A549 (cell line): Measurements from ENCODE around the gene DLGAP1. TPM values are rescaled to one million over a fixed set of nuclear protein-coding genes. Genes with fewer than 3 reads are reported as not detected.

Experiments
- ATAC-seq, 2 experiments: fragments of 200-7000 bp in 1 of 2; fragments of >200 bp in 1 of 2; cut with Nextera tagmentation in 1 of 2; cut with Tn5 transposase in 1 of 2; 3 replicates each; pipeline versions ENCODE4 v1.8.0 to v1.9.1; 2018 to 2020; ENCODE audit warnings: mild to moderate bottlenecking in 1 of 2, moderate library complexity in 1 of 2
- CTCF ChIA-PET: fragments of 300-600 bp; sonication (Branson Sonifier 250); formaldehyde crosslinking; extraction: SDS; loops from one replicate; lab custom pipeline; 2021; ENCODE audit warnings: antibody characterized with exemption, inconsistent platforms; lab: Yijun Ruan, JAX
- POLR2A ChIA-PET: fragments of 350-600 bp; formaldehyde crosslinking; extraction: SDS; loops from one replicate; lab custom pipeline; 2021; ENCODE audit warnings: antibody characterized with exemption, inconsistent platforms; lab: Yijun Ruan, JAX
- DNase-seq, 2 experiments: peaks; one replicate each; pipeline versions ENCODE4 v3.0.0 to v3.0.0-alpha.2; 2011 to 2016; ENCODE audit warnings: low read depth in 1 of 2, low spot score in 1 of 2
- FAIRE-seq: peaks from 2 replicates; lab custom pipeline; 2011; peaks lifted over from hg19 to GRCh38; lab: Jason Lieb, UNC
- H3K27ac ChIP-seq, 2 experiments: fragments of >200 bp; sonication (Bioruptor Twin); formaldehyde crosslinking; 3 replicates each; pipeline ENCODE4 v1.5.1; 2016 to 2017
- H3K4me1 ChIP-seq: fragments of >200 bp; sonication (Bioruptor Twin); formaldehyde crosslinking; 3 replicates; pipeline ENCODE4 v1.6.1; 2016
- H3K4me2 ChIP-seq: fragments of >200 bp; sonication (Bioruptor Twin); formaldehyde crosslinking; 3 replicates; pipeline ENCODE4 v1.6.1; 2016
- H3K4me3 ChIP-seq: fragments of >200 bp; sonication (Bioruptor Twin); formaldehyde crosslinking; 3 replicates; pipeline ENCODE4 v1.5.1; 2016
- H3K9me3 ChIP-seq: fragments of >200 bp; sonication (Bioruptor Twin); formaldehyde crosslinking; 3 replicates; pipeline ENCODE4 v1.6.1; 2016
- CEBPB ChIP-seq, 2 experiments: fragments of >200 bp in 1 of 2; sonication (Bioruptor Twin) in 1 of 2; formaldehyde crosslinking in 1 of 2; IDR thresholded peaks; 2 replicates each; pipeline ENCODE4 v1.6.1; 2012 to 2016
- EHF ChIP-seq: fragments of 250-450 bp; sonication (Bioruptor Pico); IDR thresholded peaks from 2 replicates; pipeline ENCODE4 v1.5.0; 2020; ENCODE audit warnings: mild to moderate bottlenecking
- EHMT2 ChIP-seq: fragments of 200-600 bp; sonication (generic); IDR thresholded peaks from 2 replicates; pipeline ENCODE4 v1.6.1; 2016; ENCODE audit warnings: antibody characterized with exemption, low read depth, mild to moderate bottlenecking, moderate library complexity
- EP300 ChIP-seq, 2 experiments: fragments of >200 bp; sonication (Bioruptor Twin); formaldehyde crosslinking; IDR thresholded peaks; 2 replicates in 1 of 2; 3 replicates in 1 of 2; pipeline ENCODE4 v1.6.1; 2016 to 2017
- GATA3 ChIP-seq: IDR thresholded peaks from 2 replicates; pipeline ENCODE4 v1.6.1; 2012; ENCODE audit warnings: borderline replicate concordance
- HOXB13 ChIP-seq: fragments of 250-450 bp; sonication (Bioruptor Pico); IDR thresholded peaks from 2 replicates; pipeline ENCODE4 v1.5.0; 2020; ENCODE audit warnings: low read depth, mild to moderate bottlenecking, moderate library complexity
- HOXB5 ChIP-seq: fragments of 250-450 bp; sonication (Bioruptor Pico); IDR thresholded peaks from 2 replicates; pipeline ENCODE4 v1.5.0; 2020; ENCODE audit warnings: mild to moderate bottlenecking, moderate library complexity
- JUNB ChIP-seq: fragments of >200 bp; sonication (Bioruptor Twin); formaldehyde crosslinking; IDR thresholded peaks from 2 replicates; pipeline ENCODE4 v1.6.1; 2016
- KDM1A ChIP-seq: fragments of 200-600 bp; sonication (generic); IDR thresholded peaks from 2 replicates; pipeline ENCODE4 v1.6.1; 2016; ENCODE audit warnings: low read depth, mild to moderate bottlenecking
- KDM5A ChIP-seq: fragments of 200-600 bp; sonication (generic); IDR thresholded peaks from 2 replicates; pipeline ENCODE4 v1.6.1; 2016; ENCODE audit warnings: antibody characterized with exemption, mild to moderate bottlenecking
- MAZ ChIP-seq: fragments of 150-350 bp; IDR thresholded peaks from 2 replicates; pipeline ENCODE4 v1.6.1; 2014; ENCODE audit warnings: antibody characterized with exemption, low read depth, low read length, borderline replicate concordance
- NR3C1 ChIP-seq: fragments of >200 bp; sonication (Bioruptor Twin); formaldehyde crosslinking; IDR thresholded peaks from 3 replicates; pipeline ENCODE4 v1.6.1; 2017
- RNF2 ChIP-seq: fragments of 200-600 bp; sonication (generic); IDR thresholded peaks from 2 replicates; pipeline ENCODE4 v1.6.1; 2016; ENCODE audit warnings: low read depth, mild to moderate bottlenecking, antibody characterized with exemption, moderate library complexity, borderline replicate concordance
- SMC3 ChIP-seq: fragments of >200 bp; sonication (Bioruptor Twin); formaldehyde crosslinking; IDR thresholded peaks from 3 replicates; pipeline ENCODE4 v1.6.1; 2018; ENCODE audit warnings: inconsistent platforms
- TFCP2L1 ChIP-seq: fragments of 250-450 bp; sonication (Bioruptor Pico); IDR thresholded peaks from 2 replicates; pipeline ENCODE4 v1.5.0; 2021; ENCODE audit warnings: mild to moderate bottlenecking
- ZNF302 ChIP-seq: fragments of 250-450 bp; sonication (Bioruptor Pico); IDR thresholded peaks from 2 replicates; pipeline ENCODE4 v1.9.0; 2021; ENCODE audit warnings: inconsistent platforms, mild to moderate bottlenecking, moderate library complexity
- ZSCAN20 ChIP-seq: fragments of 250-450 bp; sonication (Bioruptor Pico); IDR thresholded peaks from 2 replicates; pipeline ENCODE4 v1.8.0; 2022; ENCODE audit warnings: mild to moderate bottlenecking, moderate library complexity
- WGBS: methylation state at CpG from one replicate; pipeline ENCODE4 v1.1.6; 2017; ENCODE audit errors: missing lambda C conversion rate; 5-methylcytosine and 5-hydroxymethylcytosine counted together
- polyA plus RNA-seq, 4 experiments: library from polyadenylated mRNA; depleted of rRNA in 3 of 4; stranded (reverse); fragments of >200 nt; fragmentation: RNase III in 1 of 4; extraction: RNeasy Plus Mini Kit Qiagen cat#74134 plus additional on column Dnase treatment in 1 of 4; gene quantifications; 2 replicates in 3 of 4; 3 replicates in 1 of 4; pipeline ENCODE4 v1.2.3, GENCODE V29; 2011 to 2017
- TF ChIP-seq, protein P1 (sequence below): fragments of >200 bp; sonication (Bioruptor Twin); formaldehyde crosslinking; IDR thresholded peaks from 2 replicates; pipeline ENCODE4 v1.6.1; 2016
- TF ChIP-seq, protein P2 (sequence below): fragments of 450-650 bp; IDR thresholded peaks from 2 replicates; pipeline ENCODE4 v1.6.1; 2014; ENCODE audit warnings: antibody characterized with exemption
- TF ChIP-seq, protein P3 (sequence below): IDR thresholded peaks from 2 replicates; pipeline ENCODE4 v1.6.1; 2012
- TF ChIP-seq, protein P4 (sequence below): fragments of 150-350 bp; IDR thresholded peaks from 2 replicates; pipeline ENCODE4 v1.6.1; 2014; ENCODE audit warnings: low read depth, mild to moderate bottlenecking, low read length
- TF ChIP-seq, protein P5 (sequence below): fragments of >200 bp; sonication (Bioruptor Twin); formaldehyde crosslinking; IDR thresholded peaks from 3 replicates; pipeline ENCODE4 v1.6.1; 2016
- TF ChIP-seq, protein P6 (sequence below): IDR thresholded peaks from 2 replicates; pipeline ENCODE4 v1.6.1; 2012; ENCODE audit warnings: low read depth, borderline replicate concordance
- TF ChIP-seq, protein P7 (sequence below): IDR thresholded peaks from 2 replicates; pipeline ENCODE4 v1.6.1; 2012

DLGAP1 gene
- polyA plus RNA-seq, 2 of the 4 experiments (the other 2 are of a cell fraction): 0.04 to 0.12 TPM

DNA sequence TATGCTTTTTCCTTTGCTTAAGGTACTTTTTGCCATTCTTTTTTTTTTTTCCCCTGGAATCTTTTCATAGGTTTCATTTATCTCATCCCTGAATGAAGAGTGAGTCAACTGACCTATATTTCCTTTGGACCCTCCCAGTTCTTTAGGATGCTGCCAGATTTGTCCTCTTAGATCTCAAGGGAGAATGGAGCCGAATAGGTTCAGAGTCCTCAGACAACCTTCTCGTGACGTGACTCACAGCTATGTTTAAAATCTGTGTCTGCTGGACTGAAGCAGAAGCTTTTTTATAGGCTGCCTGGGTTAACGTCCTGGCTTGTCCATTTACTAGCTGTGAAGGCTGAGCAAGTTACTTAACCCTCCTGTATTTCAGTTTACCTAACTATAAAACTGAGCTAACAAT is 358.6 kb downstream of the DLGAP1 start:
- FAIRE-seq (no peak), ATAC-seq (no peak; a peak in 1 of 6 replicates), DNase-seq (peak in 1 of 2 experiments; percentile 21)
- ChIA-PET CTCF (interaction anchor here (3.6 kb wide), 1 partner anchor 10 kb away, joined by 25 read pairs; no protein-coding TSS in a partner anchor), POLR2A (no interaction called here)
- H3K9me3 ChIP-seq: no peaks in the 10 kb centered on the region
- TF ChIP-seq, protein P1, sequence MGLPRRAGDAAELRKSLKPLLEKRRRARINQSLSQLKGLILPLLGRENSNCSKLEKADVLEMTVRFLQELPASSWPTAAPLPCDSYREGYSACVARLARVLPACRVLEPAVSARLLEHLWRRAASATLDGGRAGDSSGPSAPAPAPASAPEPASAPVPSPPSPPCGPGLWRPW: no peak
- TF ChIP-seq RNF2 (no peak), EHMT2 (no peak), ZSCAN20 (CRISPR knock-in tag) (no peak)
- TF ChIP-seq, protein P2, sequence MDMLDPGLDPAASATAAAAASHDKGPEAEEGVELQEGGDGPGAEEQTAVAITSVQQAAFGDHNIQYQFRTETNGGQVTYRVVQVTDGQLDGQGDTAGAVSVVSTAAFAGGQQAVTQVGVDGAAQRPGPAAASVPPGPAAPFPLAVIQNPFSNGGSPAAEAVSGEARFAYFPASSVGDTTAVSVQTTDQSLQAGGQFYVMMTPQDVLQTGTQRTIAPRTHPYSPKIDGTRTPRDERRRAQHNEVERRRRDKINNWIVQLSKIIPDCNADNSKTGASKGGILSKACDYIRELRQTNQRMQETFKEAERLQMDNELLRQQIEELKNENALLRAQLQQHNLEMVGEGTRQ: no peak
- no peak overlapping the region for H3K4me3 ChIP-seq
- H3K27ac ChIP-seq: no peak overlapping the region
- H3K4me2 ChIP-seq: no peak overlapping the region
- H3K4me1 ChIP-seq: no peaks in the 10 kb centered on the region
- WGBS: 6% methylated on average over 4 of the region's 4 CpGs

DNA sequence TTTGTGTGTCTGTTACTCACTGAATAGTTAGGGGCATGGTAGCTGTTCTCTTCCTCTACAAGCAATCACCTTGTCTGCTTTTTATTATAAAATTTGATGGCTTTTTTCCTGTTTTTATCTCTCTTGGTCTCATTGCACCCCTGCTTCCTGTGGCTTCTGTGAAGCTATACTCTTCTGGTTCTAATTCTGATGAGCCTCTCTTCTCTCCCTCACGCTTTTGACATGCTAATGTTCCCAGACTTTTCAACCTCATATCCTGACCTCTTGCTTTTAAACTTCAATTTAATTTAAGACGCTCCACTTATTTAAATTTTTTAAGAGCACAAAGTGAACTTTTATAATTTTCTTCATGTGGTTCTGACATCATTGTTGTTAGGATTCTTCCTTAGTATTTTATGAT is 361.4 kb downstream of the DLGAP1 start:
- Histone ChIP-seq H3K27ac (no peak overlapping the region), H3K9me3 (no peaks in the 10 kb centered on the region), H3K4me1 (no peaks in the 10 kb centered on the region), H3K4me2 (no peak overlapping the region), H3K4me3 (no peak overlapping the region)
- ChIA-PET POLR2A (no interaction called here), CTCF (interaction anchor here (2.1 kb wide), 1 partner anchor 13 kb away, joined by 6 read pairs; no protein-coding TSS in a partner anchor)
- WGBS: 39% methylated on average over 2 of the region's 2 CpGs
- no peak for DNase-seq
- ATAC-seq: no peak
- TF ChIP-seq KDM1A (no peak), TFCP2L1 (CRISPR knock-in tag) (no peak), NR3C1 (no peak), HOXB13 (CRISPR knock-in tag) (no peak), JUNB (no peak), SMC3 (no peak), KDM5A (no peak), EHF (CRISPR knock-in tag) (no peak), MAZ (no peak), HOXB5 (CRISPR knock-in tag) (no peak), EP300 (IDR thresholded peaks at IDR 0.05) (no peak), ZSCAN20 (CRISPR knock-in tag) (no peak), CEBPB (IDR thresholded peaks at IDR 0.05) (no peak), ZNF302 (CRISPR knock-in tag) (no peak), GATA3 (no peak)
- TF ChIP-seq, protein P3, sequence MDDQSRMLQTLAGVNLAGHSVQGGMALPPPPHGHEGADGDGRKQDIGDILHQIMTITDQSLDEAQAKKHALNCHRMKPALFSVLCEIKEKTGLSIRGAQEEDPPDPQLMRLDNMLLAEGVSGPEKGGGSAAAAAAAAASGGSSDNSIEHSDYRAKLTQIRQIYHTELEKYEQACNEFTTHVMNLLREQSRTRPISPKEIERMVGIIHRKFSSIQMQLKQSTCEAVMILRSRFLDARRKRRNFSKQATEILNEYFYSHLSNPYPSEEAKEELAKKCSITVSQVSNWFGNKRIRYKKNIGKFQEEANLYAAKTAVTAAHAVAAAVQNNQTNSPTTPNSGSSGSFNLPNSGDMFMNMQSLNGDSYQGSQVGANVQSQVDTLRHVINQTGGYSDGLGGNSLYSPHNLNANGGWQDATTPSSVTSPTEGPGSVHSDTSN: no peak
- TF ChIP-seq, protein P4, sequence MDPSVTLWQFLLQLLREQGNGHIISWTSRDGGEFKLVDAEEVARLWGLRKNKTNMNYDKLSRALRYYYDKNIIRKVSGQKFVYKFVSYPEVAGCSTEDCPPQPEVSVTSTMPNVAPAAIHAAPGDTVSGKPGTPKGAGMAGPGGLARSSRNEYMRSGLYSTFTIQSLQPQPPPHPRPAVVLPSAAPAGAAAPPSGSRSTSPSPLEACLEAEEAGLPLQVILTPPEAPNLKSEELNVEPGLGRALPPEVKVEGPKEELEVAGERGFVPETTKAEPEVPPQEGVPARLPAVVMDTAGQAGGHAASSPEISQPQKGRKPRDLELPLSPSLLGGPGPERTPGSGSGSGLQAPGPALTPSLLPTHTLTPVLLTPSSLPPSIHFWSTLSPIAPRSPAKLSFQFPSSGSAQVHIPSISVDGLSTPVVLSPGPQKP: no peak
- TF ChIP-seq, protein P5, sequence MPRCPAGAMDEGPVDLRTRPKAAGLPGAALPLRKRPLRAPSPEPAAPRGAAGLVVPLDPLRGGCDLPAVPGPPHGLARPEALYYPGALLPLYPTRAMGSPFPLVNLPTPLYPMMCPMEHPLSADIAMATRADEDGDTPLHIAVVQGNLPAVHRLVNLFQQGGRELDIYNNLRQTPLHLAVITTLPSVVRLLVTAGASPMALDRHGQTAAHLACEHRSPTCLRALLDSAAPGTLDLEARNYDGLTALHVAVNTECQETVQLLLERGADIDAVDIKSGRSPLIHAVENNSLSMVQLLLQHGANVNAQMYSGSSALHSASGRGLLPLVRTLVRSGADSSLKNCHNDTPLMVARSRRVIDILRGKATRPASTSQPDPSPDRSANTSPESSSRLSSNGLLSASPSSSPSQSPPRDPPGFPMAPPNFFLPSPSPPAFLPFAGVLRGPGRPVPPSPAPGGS: no peak
- TF ChIP-seq, protein P6, sequence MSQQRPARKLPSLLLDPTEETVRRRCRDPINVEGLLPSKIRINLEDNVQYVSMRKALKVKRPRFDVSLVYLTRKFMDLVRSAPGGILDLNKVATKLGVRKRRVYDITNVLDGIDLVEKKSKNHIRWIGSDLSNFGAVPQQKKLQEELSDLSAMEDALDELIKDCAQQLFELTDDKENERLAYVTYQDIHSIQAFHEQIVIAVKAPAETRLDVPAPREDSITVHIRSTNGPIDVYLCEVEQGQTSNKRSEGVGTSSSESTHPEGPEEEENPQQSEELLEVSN: no peak
- TF ChIP-seq, protein P7, sequence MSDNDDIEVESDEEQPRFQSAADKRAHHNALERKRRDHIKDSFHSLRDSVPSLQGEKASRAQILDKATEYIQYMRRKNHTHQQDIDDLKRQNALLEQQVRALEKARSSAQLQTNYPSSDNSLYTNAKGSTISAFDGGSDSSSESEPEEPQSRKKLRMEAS: no peak
- FAIRE-seq: no peak
